ENCODE results near the gene RABIF.

DNA sequence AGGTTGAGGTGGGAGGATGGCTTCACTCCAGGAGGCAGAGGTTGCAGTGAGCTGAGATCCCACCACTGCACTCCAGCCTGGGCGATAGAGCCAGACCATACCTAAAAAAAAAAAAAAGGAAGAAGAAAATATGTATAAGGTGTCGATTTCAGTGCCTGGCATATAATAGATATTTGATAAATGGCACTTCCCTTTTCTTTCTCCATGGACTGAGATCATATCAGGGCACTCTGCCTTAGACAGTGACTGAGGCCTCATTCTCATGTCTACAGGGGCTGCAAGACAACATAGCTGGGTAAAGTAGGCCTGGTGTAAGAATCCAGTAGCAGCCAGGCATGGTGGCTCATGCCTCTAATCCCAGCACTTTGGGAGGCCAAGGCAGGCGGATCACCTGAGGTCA, 57.0 kb downstream of the RABIF start:
- TF ChIP-seq, protein P1, sequence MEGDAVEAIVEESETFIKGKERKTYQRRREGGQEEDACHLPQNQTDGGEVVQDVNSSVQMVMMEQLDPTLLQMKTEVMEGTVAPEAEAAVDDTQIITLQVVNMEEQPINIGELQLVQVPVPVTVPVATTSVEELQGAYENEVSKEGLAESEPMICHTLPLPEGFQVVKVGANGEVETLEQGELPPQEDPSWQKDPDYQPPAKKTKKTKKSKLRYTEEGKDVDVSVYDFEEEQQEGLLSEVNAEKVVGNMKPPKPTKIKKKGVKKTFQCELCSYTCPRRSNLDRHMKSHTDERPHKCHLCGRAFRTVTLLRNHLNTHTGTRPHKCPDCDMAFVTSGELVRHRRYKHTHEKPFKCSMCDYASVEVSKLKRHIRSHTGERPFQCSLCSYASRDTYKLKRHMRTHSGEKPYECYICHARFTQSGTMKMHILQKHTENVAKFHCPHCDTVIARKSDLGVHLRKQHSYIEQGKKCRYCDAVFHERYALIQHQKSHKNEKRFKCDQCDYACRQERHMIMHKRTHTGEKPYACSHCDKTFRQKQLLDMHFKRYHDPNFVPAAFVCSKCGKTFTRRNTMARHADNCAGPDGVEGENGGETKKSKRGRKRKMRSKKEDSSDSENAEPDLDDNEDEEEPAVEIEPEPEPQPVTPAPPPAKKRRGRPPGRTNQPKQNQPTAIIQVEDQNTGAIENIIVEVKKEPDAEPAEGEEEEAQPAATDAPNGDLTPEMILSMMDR (IDR thresholded peaks at IDR 0.05): no peak
- TF ChIP-seq POLR2A (IDR thresholded peaks at IDR 0.05): no peak
